HepG2 (cell line): ENCODE data around the gene PTEN. TPM values are rescaled to one million over a fixed set of nuclear protein-coding genes. Genes with fewer than 3 reads are reported as not detected.

Experiments used
- EHMT2 ChIP-seq: fragments of 200-600 bp; sonication (generic); IDR thresholded peaks from 2 replicates; pipeline ENCODE4 v1.7.0; 2017; ENCODE audit warnings: antibody characterized with exemption, low read depth, low read length, borderline replicate concordance
- FOSL1 ChIP-seq: sonication (generic); formaldehyde crosslinking; IDR thresholded peaks from 2 replicates; pipeline ENCODE4 v1.9.0; 2021; ENCODE audit warnings: missing genetic modification reagents, borderline replicate concordance
- GMEB1 ChIP-seq: sonication (generic); formaldehyde crosslinking; IDR thresholded peaks from 2 replicates; pipeline ENCODE4 v1.5.1; 2020; ENCODE audit warnings: missing genetic modification reagents, mild to moderate bottlenecking, borderline replicate concordance
- HMGXB4 ChIP-seq, 2 experiments: sonication (generic) in 1 of 2; formaldehyde crosslinking in 1 of 2; IDR thresholded peaks; 2 replicates each; pipeline versions ENCODE4 v1.4.0 to v1.6.1; 2018 to 2020; ENCODE audit warnings: missing genetic modification reagents in 2 of 2, borderline replicate concordance in 1 of 2, low read depth in 1 of 2, mild to moderate bottlenecking in 1 of 2, missing biosample characterization in 1 of 2
- KMT2A ChIP-seq: sonication (generic); formaldehyde crosslinking; IDR thresholded peaks from 2 replicates; pipeline ENCODE4 v1.4.0; 2020; ENCODE audit warnings: missing genetic modification reagents
- PHF20 ChIP-seq: sonication (generic); formaldehyde crosslinking; IDR thresholded peaks from 2 replicates; pipeline ENCODE4 v1.5.0; 2020; ENCODE audit warnings: mild to moderate bottlenecking, missing genetic modification reagents
- ZBTB44 ChIP-seq: sonication (generic); formaldehyde crosslinking; IDR thresholded peaks from 2 replicates; pipeline ENCODE4 v1.4.0; 2020; ENCODE audit warnings: missing genetic modification reagents
- ZMAT3 ChIP-seq: sonication (generic); formaldehyde crosslinking; conservative IDR thresholded peaks from 2 replicates; pipeline ENCODE4 v1.7.0; 2021; ENCODE audit warnings: missing genetic modification reagents
- ZNF496 ChIP-seq: sonication (generic); formaldehyde crosslinking; IDR thresholded peaks from 2 replicates; pipeline ENCODE4 v1.8.1; 2023; ENCODE audit warnings: mild to moderate bottlenecking, moderate library complexity, missing genetic modification reagents; ENCODE audit not compliant: insufficient replicate concordance
- ZNF768 ChIP-seq: sonication (generic); formaldehyde crosslinking; IDR thresholded peaks from 2 replicates; pipeline ENCODE4 v1.4.0; 2020; ENCODE audit warnings: missing genetic modification reagents
- polyA plus RNA-seq, 8 experiments: library from polyadenylated mRNA; depleted of rRNA in 3 of 8; stranded (reverse) in 7 of 8; unstranded in 1 of 8; fragments of >200 nt; fragmentation: Illumina TruSeq in 4 of 8; extraction: Trizol in 4 of 8; gene quantifications; 2 replicates each; pipeline versions ENCODE4 v1.2.1 to v1.2.3, GENCODE V29; 2011 to 2016; ENCODE audit warnings: low read depth in 4 of 8, missing spikeins in 1 of 8, mixed read lengths in 1 of 8; ENCODE audit not compliant: insufficient read depth in 1 of 8
- total RNA-seq, 5 experiments: library from RNA; depleted of rRNA; stranded (reverse); fragments of >200 nt; fragmentation: Illumina TruSeq; extraction: Trizol; gene quantifications; 2 replicates each; pipeline ENCODE4 v1.2.3, GENCODE V29; 2016; ENCODE audit warnings: low read depth in 1 of 5

PTEN gene
- total and polyA plus RNA-seq, 2 of the 13 experiments (the other 11 are each of a cell fraction or from before 2014, with no cell fraction given), result 30.3 to 61.3 TPM

GRCh38 chr10:87956055-87956454 is 92.6 kb downstream of the PTEN start (continued):
- TF ChIP-seq GMEB1 (CRISPR knock-in tag) (no peak), HMGXB4 (CRISPR knock-in tag; IDR thresholded peaks at IDR 0.05; ENCODE audit: borderline replicate concordance in 1 of 2, low read depth in 1 of 2) (no peak), ZMAT3 (CRISPR knock-in tag) (no peak), KMT2A (CRISPR knock-in tag) (no peak), ZNF496 (CRISPR knock-in tag) (no peak), PHF20 (CRISPR knock-in tag) (no peak), ZBTB44 (CRISPR knock-in tag) (no peak), FOSL1 (no peak), EHMT2 (no peak), ZNF768 (CRISPR knock-in tag) (no peak)
